B cell (primary cell): ENCODE data around the gene DIPK1B. TPM values are rescaled to one million over a fixed set of nuclear protein-coding genes. Genes with fewer than 3 reads are reported as not detected.

Experiments
- ATAC-seq: fragments of 200-7000 bp; cut with Tn5 transposase; one replicate; pipeline ENCODE4 v1.10.0; 2021; ENCODE audit warnings: low read depth, mild to moderate bottlenecking, moderate number of reproducible peaks, moderate library complexity
- CTCF ChIA-PET: fragments of 350-600 bp; sonication (Branson Sonifier 250); formaldehyde crosslinking; loops from one replicate; lab custom pipeline; 2021; ENCODE audit warnings: antibody characterized with exemption, inconsistent platforms; lab: Charles Lee
- POLR2A ChIA-PET: fragments of 350-600 bp; sonication (Branson Sonifier 250); formaldehyde crosslinking; loops from one replicate; lab custom pipeline; 2021; ENCODE audit warnings: antibody characterized with exemption; lab: Charles Lee
- DNase-seq: peaks from one replicate; pipeline ENCODE4 v3.0.0; 2013
- H2AFZ ChIP-seq: 2 replicates; pipeline ENCODE4 v1.6.1; 2012; ENCODE audit warnings: mild to moderate bottlenecking, low read depth, low read length; ENCODE audit not compliant: insufficient read depth, poor library complexity, severe bottlenecking
- H3K27ac ChIP-seq, 2 donors: 1 replicate in 1 of 2; 2 replicates in 1 of 2; pipeline ENCODE4 v1.5.1; 2012 to 2013; ENCODE audit warnings: low read length in 2 of 2, mild to moderate bottlenecking in 2 of 2, moderate library complexity in 1 of 2
- H3K27me3 ChIP-seq, 4 experiments: fragments of 200-600 bp in 1 of 4; sonication (generic) in 1 of 4; replicated peaks in 1 of 4; 1 replicate in 2 of 4; 2 replicates in 2 of 4; pipeline versions ENCODE4 v1.6.1 to v1.7.0; 2013 to 2016; ENCODE audit warnings: low read length in 3 of 4, mild to moderate bottlenecking in 2 of 4, mixed read lengths in 1 of 4, moderate library complexity in 1 of 4; ENCODE audit not compliant: insufficient read depth in 4 of 4, control insufficient read depth in 3 of 4; ENCODE audit errors: control extremely low read depth in 1 of 4
- H3K36me3 ChIP-seq, 2 experiments: replicated peaks in 1 of 2; 1 replicate in 1 of 2; 2 replicates in 1 of 2; pipeline versions ENCODE4 v1.6.1 to v1.7.1; 2013; ENCODE audit warnings: low read length in 1 of 2; ENCODE audit not compliant: insufficient read depth in 2 of 2, control insufficient read depth in 1 of 2; ENCODE audit errors: control extremely low read depth in 1 of 2, extremely low read depth in 1 of 2
- H3K4me1 ChIP-seq, 2 donors: fragments of 200-600 bp in 1 of 2; sonication (generic) in 1 of 2; 1 replicate in 1 of 2; 2 replicates in 1 of 2; pipeline versions ENCODE4 v1.5.1 to v1.6.1; 2013 to 2017; ENCODE audit warnings: low read length in 2 of 2; ENCODE audit not compliant: control insufficient read depth in 2 of 2, insufficient read depth in 2 of 2
- H3K4me2 ChIP-seq: replicated peaks from 2 replicates; pipeline ENCODE3; 2012; ENCODE audit warnings: mild to moderate bottlenecking, low read depth, low read length; ENCODE audit not compliant: poor library complexity, severe bottlenecking
- H3K4me3 ChIP-seq, 5 experiments: fragments of 200-600 bp in 1 of 5; sonication (generic) in 1 of 5; 1 replicate in 3 of 5; 2 replicates in 2 of 5; pipeline versions ENCODE4 v1.5.1 to v1.7.0; 2011 to 2016; ENCODE audit warnings: low read length in 4 of 5, mild to moderate bottlenecking in 4 of 5, low read depth in 2 of 5, control low read depth in 1 of 5, moderate library complexity in 1 of 5; ENCODE audit not compliant: insufficient read depth in 1 of 5; ENCODE audit errors: control extremely low read depth in 1 of 5, extremely low read depth in 1 of 5
- H3K79me2 ChIP-seq: fragments of 200-600 bp; sonication (generic); one replicate; pipeline ENCODE4 v1.6.0; 2016; ENCODE audit warnings: low read length; ENCODE audit not compliant: control insufficient read depth, insufficient read depth
- H3K9ac ChIP-seq: fragments of 200-600 bp; sonication (generic); 2 replicates; pipeline ENCODE4 v1.6.1; 2017; ENCODE audit warnings: mild to moderate bottlenecking, low read length, moderate library complexity
- H3K9me3 ChIP-seq, 3 donors: one replicate each; pipeline versions ENCODE4 v1.6.1 to v1.7.1; 2013; ENCODE audit warnings: low read length in 2 of 3; ENCODE audit not compliant: control insufficient read depth in 2 of 3, insufficient read depth in 1 of 3; ENCODE audit errors: control extremely low read depth in 1 of 3
- H4K20me1 ChIP-seq: 2 replicates; pipeline ENCODE4 v1.6.0; 2012; ENCODE audit warnings: mild to moderate bottlenecking, low read length; ENCODE audit not compliant: insufficient read depth, control insufficient read depth, poor library complexity, severe bottlenecking
- H3K27ac Mint-ChIP-seq: one replicate; pipeline ENCODE4 v1.8.0; 2021; ENCODE audit warnings: mixed read lengths
- H3K27me3 Mint-ChIP-seq: one replicate; pipeline ENCODE4 v1.8.0; 2021; ENCODE audit warnings: mixed read lengths
- H3K4me1 Mint-ChIP-seq: one replicate; pipeline ENCODE4 v1.8.0; 2021; ENCODE audit warnings: mixed read lengths
- H3K4me3 Mint-ChIP-seq: one replicate; pipeline ENCODE4 v1.8.0; 2021; ENCODE audit warnings: mixed read lengths
- H3K9me3 Mint-ChIP-seq: one replicate; pipeline ENCODE4 v1.8.0; 2022; ENCODE audit warnings: mixed read lengths; ENCODE audit not compliant: insufficient read depth
- EZH2 ChIP-seq: IDR thresholded peaks from 2 replicates; pipeline ENCODE4 v1.6.1; 2012; ENCODE audit warnings: borderline replicate concordance, low read depth, mild to moderate bottlenecking, moderate library complexity, low read length; ENCODE audit not compliant: insufficient read depth, poor library complexity, severe bottlenecking
- WGBS: methylation state at CpG from one replicate; pipeline ENCODE4 v1.1.5; 2013; ENCODE audit warnings: missing lambda C conversion rate; ENCODE audit not compliant: insufficient coverage; 5-methylcytosine and 5-hydroxymethylcytosine counted together
- intact Hi-C: fragments of 100-400 bp; cut with micrococcal nuclease; formaldehyde crosslinking; loops from one replicate; pipeline ENCODE4 v1.10.0; 2022
- polyA minus RNA-seq: library from RNA; depleted of rRNA, polyadenylated mRNA; stranded (reverse); fragments of >200 nt; gene quantifications from 2 replicates; pipeline ENCODE4 v1.2.3, GENCODE V29; 2012
- polyA plus RNA-seq: library from polyadenylated mRNA; depleted of rRNA; stranded (reverse); fragments of >200 nt; gene quantifications from 2 replicates; pipeline ENCODE4 v1.2.3, GENCODE V29; 2012
- total RNA-seq, 2 donors: library from RNA; stranded (reverse); fragments of 120-200 nt in 1 of 2; gene quantifications; 1 replicate in 1 of 2; 2 replicates in 1 of 2; pipeline versions ENCODE4 v1.2.3 to v1.2.4, GENCODE V29; 2013 to 2022
- TF ChIP-seq, protein P1 (sequence below): fragments of 200-600 bp; IDR thresholded peaks from one replicate; pipeline ENCODE4 v1.8.0; 2022; ENCODE audit warnings: antibody characterized with exemption, mild to moderate bottlenecking

DIPK1B gene
- total RNA-seq (9.2 and 9.6 TPM in 2 replicates), polyA plus RNA-seq (9.6 and 49.8 TPM in 2 replicates), polyA minus RNA-seq (7.6 and 24.6 TPM in 2 replicates)
- 13.1 TPM for total RNA-seq (2013)

DNA sequence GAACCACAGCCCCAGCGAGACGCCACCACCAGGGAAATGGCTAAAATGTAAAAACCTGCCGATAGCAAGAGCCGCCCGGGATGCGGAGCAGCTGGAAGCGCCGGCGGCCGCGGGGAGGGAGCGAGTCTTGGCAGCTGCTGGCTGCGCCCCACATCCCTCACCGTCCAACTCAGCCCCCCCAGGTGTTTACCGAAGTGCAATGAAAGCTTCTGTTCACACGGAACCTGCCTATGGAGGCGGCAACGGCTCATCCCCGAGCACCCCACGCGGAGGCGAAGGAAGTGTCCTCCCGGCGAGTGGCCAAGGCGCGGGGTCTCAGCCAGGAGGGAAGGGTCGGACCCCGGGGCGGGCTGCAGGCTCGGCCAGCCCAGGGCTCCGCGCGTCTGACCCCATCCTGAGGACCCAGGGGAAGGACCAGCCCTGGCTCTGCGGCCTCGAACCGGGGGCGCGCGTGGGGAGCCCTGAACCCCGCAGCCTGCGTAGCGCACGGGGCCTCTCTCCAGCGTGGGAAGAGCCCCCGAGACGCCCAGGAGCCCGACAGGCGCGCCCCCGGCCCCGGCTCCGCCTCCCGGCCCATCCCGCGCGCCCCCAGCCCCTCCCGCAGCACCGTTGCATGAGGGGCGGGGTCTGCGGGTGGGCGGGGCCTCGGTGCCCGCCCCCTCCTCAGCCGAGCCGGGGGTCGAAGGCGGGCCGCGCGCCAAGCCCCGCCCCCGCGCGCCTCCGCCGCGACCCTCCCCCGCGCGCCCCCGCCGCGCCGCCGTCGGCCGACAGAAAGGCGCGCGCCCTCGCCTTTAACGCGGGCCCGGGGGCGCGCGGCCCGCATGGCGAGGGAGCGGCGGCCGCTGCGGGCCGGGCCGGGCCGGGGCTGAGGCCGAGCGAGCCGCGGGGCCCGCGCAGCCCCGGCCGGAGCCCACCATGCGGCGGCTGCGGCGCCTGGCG lies at the start of gene DIPK1B:
DIPK1B (plus strand) TSS at position 822 of the 939 bp plus-strand sequence; CDS start at position 916, 94 bp downstream.
- Histone ChIP-seq H3K9me3 (peaks cover 0 to 4% (median 0%) of the 10 kb centered on the region in 3 donors), H3K27me3 (peaks cover 0 to 39% (median 6%) of the 10 kb centered on the region in 4 experiments), H2AFZ (peak within 1 kb of the TSS; percentile 47), H3K4me2 (peak within 1 kb of the TSS; percentile 82), H4K20me1 (no peaks in the 10 kb centered on the region), H3K79me2 (peaks cover 4% of the 10 kb centered on the region), H3K36me3 (no peaks in the 10 kb centered on the region), H3K4me3 (peak within 1 kb of the TSS in 4 of 5 experiments; percentile 33 to 48 (median 42)), H3K9ac (peak within 1 kb of the TSS; percentile 57), H3K4me1 (peaks cover 31 to 33% of the 10 kb centered on the region in 2 donors), H3K27ac (no peak within 1 kb of the TSS)
- POLR2A ChIA-PET, result no interaction called here
- CTCF ChIA-PET, result interaction anchor here (1.0 kb wide), 1 partner anchor 26 kb away, joined by 3 read pairs; no protein-coding TSS in a partner anchor
- DNase-seq (peak; percentile 67), ATAC-seq (peak; percentile 55)
- no peak for TF ChIP-seq EZH2
- TF ChIP-seq, protein P1, sequence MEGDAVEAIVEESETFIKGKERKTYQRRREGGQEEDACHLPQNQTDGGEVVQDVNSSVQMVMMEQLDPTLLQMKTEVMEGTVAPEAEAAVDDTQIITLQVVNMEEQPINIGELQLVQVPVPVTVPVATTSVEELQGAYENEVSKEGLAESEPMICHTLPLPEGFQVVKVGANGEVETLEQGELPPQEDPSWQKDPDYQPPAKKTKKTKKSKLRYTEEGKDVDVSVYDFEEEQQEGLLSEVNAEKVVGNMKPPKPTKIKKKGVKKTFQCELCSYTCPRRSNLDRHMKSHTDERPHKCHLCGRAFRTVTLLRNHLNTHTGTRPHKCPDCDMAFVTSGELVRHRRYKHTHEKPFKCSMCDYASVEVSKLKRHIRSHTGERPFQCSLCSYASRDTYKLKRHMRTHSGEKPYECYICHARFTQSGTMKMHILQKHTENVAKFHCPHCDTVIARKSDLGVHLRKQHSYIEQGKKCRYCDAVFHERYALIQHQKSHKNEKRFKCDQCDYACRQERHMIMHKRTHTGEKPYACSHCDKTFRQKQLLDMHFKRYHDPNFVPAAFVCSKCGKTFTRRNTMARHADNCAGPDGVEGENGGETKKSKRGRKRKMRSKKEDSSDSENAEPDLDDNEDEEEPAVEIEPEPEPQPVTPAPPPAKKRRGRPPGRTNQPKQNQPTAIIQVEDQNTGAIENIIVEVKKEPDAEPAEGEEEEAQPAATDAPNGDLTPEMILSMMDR, result no peak
- intact Hi-C loops, result loop anchor here (10.0 kb wide), 1 partner anchor 47 kb away; the partner anchor contains the start of gene EGFL7
- Mint-ChIP-seq H3K9me3 (no peaks in the 10 kb centered on the region), H3K27me3 (peaks cover 23% of the 10 kb centered on the region), H3K4me3 (peak within 1 kb of the TSS; percentile 80), H3K27ac (peak within 1 kb of the TSS; percentile 70), H3K4me1 (peaks cover 21% of the 10 kb centered on the region)
- 1% methylated on average over 119 of the region's 119 CpGs for WGBS
